ENCODE results near the gene PKD1L1. TPM values are rescaled to one million over a fixed set of nuclear protein-coding genes. Genes with fewer than 3 reads are reported as not detected.

PKD1L1 gene
- total RNA-seq, 4 donors from 2014 or later: 0.44 to 8.4 (median 0.82) TPM

DNA sequence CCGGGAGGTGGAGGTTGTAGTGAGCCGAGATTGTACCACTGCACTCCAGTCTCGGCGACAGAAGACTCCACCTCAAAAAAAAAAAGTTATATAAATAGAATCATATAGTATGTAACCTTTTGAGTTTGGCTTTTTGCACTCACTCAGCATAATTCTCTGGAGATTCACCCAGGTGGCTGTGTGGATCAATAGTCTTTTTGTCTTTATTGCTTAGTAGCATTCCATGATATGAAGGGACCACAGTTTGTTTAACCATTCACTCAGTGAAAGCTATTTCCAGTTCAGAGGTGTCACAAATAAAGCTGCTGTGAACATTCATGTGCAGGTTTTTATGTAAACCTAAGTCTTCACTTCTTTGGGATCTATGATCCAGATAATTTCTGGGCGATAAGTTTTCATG, 167.7 kb downstream of the PKD1L1 start:
- H3K27ac ChIP-seq: no peak overlapping the region
- 98% methylated on average over 5 of the region's 5 CpGs for WGBS, 2 donors
- no peak for DNase-seq (ENCODE audit: low spot score in 2 of 2)

DNA sequence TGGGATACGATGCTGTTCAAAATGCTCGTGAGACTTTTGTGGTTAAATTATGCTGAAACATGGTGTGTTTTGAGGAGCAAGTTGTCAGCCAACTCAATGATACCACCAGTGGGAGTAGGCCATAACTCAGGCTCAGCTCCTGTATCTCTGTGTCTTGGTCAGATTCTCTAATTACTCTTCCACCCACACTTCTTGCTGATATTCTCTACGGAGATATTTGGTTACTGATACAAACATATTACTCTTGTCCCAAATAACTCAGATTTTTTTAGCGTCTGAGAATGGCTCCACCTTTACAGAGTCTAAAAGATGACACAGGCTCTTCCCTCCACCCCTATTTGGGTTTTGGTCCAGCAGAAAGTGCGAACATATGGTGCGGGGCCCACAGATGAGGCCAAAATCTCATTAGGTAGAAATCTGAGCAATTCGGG, 168.9 kb downstream of the PKD1L1 start:
- Histone ChIP-seq H3K4me3 (no peak overlapping the region), H3K4me1 (peaks cover 0 to 33% (median 8%) of the 10 kb centered on the region in 4 donors), H3K9me3 (peaks cover 0 to 5% (median 0%) of the 10 kb centered on the region in 4 donors), H3K27ac (no peak overlapping the region), H3K36me3 (no peaks in the 10 kb centered on the region), H3K27me3 (no peaks in the 10 kb centered on the region)
- WGBS, 2 donors: 70 to 80% methylated on average over 7 of the region's 7 CpGs
- TF ChIP-seq, protein P1, sequence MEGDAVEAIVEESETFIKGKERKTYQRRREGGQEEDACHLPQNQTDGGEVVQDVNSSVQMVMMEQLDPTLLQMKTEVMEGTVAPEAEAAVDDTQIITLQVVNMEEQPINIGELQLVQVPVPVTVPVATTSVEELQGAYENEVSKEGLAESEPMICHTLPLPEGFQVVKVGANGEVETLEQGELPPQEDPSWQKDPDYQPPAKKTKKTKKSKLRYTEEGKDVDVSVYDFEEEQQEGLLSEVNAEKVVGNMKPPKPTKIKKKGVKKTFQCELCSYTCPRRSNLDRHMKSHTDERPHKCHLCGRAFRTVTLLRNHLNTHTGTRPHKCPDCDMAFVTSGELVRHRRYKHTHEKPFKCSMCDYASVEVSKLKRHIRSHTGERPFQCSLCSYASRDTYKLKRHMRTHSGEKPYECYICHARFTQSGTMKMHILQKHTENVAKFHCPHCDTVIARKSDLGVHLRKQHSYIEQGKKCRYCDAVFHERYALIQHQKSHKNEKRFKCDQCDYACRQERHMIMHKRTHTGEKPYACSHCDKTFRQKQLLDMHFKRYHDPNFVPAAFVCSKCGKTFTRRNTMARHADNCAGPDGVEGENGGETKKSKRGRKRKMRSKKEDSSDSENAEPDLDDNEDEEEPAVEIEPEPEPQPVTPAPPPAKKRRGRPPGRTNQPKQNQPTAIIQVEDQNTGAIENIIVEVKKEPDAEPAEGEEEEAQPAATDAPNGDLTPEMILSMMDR (IDR thresholded peaks at IDR 0.05): no peak
- no peak for TF ChIP-seq POLR2A (IDR thresholded peaks at IDR 0.05)
- TF ChIP-seq EP300 (IDR thresholded peaks at IDR 0.05): no peak
- DNase-seq (ENCODE audit: low spot score in 2 of 2): no peak

More for the DNA sequence above, 167.7 kb downstream of the PKD1L1 start:
- no peaks in the 10 kb centered on the region for H3K36me3 ChIP-seq
- TF ChIP-seq POLR2A (IDR thresholded peaks at IDR 0.05): no peak
- TF ChIP-seq, protein P1 (IDR thresholded peaks at IDR 0.05): no peak
- TF ChIP-seq EP300 (IDR thresholded peaks at IDR 0.05): no peak
- no peaks in the 10 kb centered on the region for H3K27me3 ChIP-seq
- H3K9me3 ChIP-seq: peaks cover 0 to 5% (median 0%) of the 10 kb centered on the region in 4 donors
- H3K4me3 ChIP-seq: no peak overlapping the region
- peaks cover 0 to 42% (median 19%) of the 10 kb centered on the region in 4 donors for H3K4me1 ChIP-seq

DNA sequence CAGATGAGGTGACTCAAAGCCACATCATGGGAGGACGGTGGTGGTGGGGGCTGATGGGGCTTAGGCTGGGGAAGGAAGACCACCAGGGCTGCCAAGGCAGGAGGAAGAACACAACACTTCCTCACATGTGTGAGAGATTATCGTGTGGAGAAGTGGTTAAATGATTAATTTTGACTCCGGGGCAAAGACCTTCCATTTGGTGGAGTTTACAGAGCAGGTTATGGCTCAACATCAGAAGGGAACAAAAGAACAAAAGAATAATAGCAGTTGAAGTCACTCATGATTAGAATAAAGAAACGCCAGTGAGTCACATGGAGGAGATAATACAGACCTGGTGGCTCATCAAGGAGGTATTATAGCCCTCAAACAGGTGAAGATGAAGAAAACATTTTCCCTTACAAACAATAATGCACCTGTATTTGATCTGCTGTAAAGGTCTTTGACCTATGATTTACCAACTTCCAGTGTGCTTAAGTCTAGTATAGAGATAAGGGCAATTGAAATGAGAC, 170.1 kb downstream of the PKD1L1 start:
- H3K9me3 ChIP-seq: peaks cover 0 to 5% (median 0%) of the 10 kb centered on the region in 4 donors
- H3K36me3 ChIP-seq: no peaks in the 10 kb centered on the region
- H3K27me3 ChIP-seq: no peaks in the 10 kb centered on the region
- peaks cover 0 to 21% (median 4%) of the 10 kb centered on the region in 4 donors for H3K4me1 ChIP-seq
- TF ChIP-seq, protein P1 (IDR thresholded peaks at IDR 0.05): no peak
- no peak for TF ChIP-seq POLR2A (IDR thresholded peaks at IDR 0.05)
- no peak for DNase-seq (ENCODE audit: low spot score in 2 of 2)
- H3K27ac ChIP-seq: no peak overlapping the region
- WGBS, 2 donors: 78 to 84% methylated on average over 4 of the region's 4 CpGs
- H3K4me3 ChIP-seq: no peak overlapping the region

DNA sequence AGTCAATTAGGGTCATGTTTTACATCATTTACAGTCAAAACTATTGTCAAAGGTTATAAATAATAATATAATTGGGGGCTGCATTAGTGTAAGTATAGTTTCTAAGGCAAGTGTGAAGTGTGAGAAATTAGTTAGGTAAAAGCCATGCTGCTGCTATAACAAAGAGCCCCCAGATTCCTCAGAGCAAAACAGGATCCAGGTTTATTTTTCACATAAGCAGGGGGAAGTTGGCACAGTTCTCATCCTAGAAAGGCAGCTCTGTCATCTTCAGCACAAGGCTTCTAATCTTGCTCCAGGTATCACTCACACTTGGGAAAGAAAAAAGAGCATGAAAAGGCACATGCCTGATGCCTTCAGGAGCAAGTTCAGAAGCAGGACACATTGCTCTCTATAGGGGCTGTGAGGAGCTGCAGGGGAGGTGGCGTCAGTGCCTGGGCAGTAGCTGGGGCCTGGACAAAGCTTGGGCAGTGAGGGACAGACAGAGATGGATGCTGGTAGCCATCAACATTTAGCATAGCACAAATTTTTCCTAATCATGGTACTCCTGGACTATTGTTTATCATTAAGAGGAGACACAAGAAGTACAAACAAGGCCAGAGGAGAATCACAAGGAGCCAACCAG, 170.6 kb downstream of the PKD1L1 start:
- WGBS, 2 donors: 88 to 100% methylated on average over 1 of the region's 1 CpG
- Histone ChIP-seq H3K9me3 (peaks cover 0 to 5% (median 0%) of the 10 kb centered on the region in 4 donors), H3K27ac (no peak overlapping the region), H3K4me3 (no peak overlapping the region), H3K4me1 (peaks cover 0 to 16% (median 2%) of the 10 kb centered on the region in 4 donors), H3K27me3 (no peaks in the 10 kb centered on the region), H3K36me3 (no peaks in the 10 kb centered on the region)
- no peak for DNase-seq (ENCODE audit: low spot score in 2 of 2)
- no peak for TF ChIP-seq POLR2A (IDR thresholded peaks at IDR 0.05)
- TF ChIP-seq, protein P1 (IDR thresholded peaks at IDR 0.05): no peak
- no peak for TF ChIP-seq EP300 (IDR thresholded peaks at IDR 0.05)

DNA sequence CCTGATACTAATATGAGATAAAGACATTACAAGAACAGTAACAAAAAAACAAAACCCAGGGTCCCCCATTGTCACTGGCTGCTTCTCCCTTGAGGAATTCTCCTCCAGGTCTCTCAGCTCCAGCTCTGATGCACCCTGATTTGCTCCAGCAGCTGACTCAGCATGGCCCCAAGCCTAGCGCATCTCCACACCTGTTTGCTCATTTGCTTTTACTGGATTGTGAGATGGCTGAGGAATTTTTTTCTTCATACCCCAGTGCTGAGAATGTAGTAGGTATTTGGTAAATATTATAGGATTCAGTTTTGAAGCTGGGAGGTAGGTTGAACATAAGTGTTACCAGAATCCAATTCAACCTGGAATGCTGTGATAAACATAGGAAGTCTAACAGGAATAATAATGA, 171.9 kb downstream of the PKD1L1 start:
- peaks cover 0 to 19% (median 3%) of the 10 kb centered on the region in 4 donors for H3K4me1 ChIP-seq
- no peak for TF ChIP-seq POLR2A (IDR thresholded peaks at IDR 0.05)
- TF ChIP-seq, protein P1 (IDR thresholded peaks at IDR 0.05): no peak
- no peak for TF ChIP-seq EP300 (IDR thresholded peaks at IDR 0.05)
- WGBS, 2 donors: 94 to 100% methylated on average over 1 of the region's 1 CpG
- no peak overlapping the region for H3K4me3 ChIP-seq
- no peak overlapping the region for H3K27ac ChIP-seq
- peaks cover 0 to 5% (median 0%) of the 10 kb centered on the region in 4 donors for H3K9me3 ChIP-seq
- H3K36me3 ChIP-seq: no peaks in the 10 kb centered on the region
- H3K27me3 ChIP-seq: no peaks in the 10 kb centered on the region
- no peak for DNase-seq (ENCODE audit: low spot score in 2 of 2)
